GM18861 (cell line): ENCODE measurements around the gene AP5B1.

Source experiments
- ATAC-seq: cut with Tn5 transposase; IDR thresholded peaks from one replicate; pipeline ENCODE4 v1.9.1; 2021; ENCODE audit not compliant: unreplicated experiment

The AP5B1 gene

GRCh38 chr11:65802841-65803240 is 22.1 kb upstream of the AP5B1 start:
- no peak for ATAC-seq

DNA sequence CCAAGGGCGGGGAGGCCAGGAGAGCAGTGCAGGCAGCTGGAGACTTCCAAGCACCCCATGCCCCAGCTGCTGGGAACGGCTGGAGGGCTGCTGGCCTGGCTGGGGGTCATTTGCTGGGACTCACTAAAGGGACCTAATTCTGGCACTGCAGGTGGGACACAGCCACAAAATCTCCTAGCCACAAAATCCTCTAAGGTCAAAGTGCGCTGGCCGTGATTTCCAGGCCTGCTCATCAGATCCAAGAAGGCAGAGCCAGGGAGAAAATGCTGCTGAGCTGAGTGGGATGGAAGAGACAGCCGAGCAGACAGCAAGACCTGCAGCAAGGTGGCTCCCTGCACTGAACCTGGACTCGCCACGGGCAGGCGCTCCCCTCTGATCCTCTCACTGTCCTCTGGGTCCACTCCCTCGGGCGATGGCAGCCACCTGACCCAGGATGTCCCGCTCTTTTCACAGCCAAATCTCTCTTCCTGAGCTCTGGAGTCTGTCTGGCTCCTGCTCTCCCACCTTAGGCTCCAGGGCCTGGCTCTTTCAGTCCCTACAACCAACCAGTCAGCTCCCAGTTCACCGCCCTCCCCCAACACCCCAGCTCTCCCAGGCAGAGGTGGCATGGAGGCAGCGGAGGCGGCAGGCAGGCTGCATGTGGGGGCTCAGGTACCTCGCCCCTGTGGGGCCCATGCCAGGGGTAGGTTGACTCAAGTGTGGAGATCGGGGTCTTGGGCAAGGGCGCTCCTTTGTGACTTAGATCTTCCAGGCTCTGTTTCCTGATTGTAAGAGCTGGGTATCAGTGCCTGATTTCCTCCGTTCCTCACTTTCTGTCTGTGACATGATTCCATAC is 20.6 kb upstream of the AP5B1 start:
- no peak for ATAC-seq

GRCh38 chr11:65798882-65799281 is 18.1 kb upstream of the AP5B1 start:
- no peak for ATAC-seq

GRCh38 chr11:65797711-65798110 is 16.9 kb upstream of the AP5B1 start:
- no peak for ATAC-seq

DNA sequence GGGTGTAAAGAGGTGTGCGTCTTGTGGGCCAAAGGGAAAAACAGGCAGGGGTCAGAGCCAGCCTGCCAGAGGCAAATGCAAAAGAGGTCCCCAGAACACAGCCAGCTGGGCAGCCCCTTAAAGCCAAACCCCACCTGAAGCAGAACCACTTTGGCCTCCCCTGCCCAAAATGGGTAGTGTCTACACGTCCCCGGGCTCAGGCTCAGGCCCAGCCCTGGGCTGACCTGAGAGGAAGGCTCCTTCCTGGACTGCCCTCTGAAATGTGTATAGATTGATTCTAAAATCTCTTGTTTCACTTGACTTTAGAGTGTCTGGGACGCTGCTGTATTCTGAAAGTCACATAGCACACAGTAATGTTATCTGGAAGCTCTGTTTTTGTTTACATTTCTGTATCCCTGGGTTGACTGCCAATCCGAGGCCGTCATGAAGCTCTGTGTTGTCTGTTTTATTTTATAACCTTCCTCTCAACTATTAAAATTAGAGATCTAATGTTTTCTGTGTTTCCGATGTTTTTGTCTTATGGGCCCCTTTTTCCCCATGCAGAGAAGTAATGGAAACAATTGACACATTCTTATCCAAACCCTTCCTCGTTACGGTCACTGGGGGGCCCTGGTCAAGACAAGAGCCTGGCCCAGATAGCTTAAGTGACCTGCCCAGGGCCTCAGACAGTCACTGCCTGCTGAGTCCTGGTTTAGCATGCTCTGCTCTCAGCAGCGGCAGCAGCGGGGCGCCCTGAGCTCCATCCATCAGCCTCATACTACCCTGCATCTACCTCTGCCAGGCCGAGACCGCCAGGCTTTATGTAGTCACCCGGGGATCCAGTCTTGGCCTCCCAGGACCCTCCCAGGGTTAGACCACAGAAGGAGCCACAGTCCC is 16.2 kb upstream of the AP5B1 start:
- ATAC-seq, result no peak

- ATAC-seq, result no peak
These were observed 14.1 kb upstream of the AP5B1 start for GRCh38 chr11:65794570-65795510.

GRCh38 chr11:65793625-65794400 is 13.0 kb upstream of the AP5B1 start:
- no peak for ATAC-seq

DNA sequence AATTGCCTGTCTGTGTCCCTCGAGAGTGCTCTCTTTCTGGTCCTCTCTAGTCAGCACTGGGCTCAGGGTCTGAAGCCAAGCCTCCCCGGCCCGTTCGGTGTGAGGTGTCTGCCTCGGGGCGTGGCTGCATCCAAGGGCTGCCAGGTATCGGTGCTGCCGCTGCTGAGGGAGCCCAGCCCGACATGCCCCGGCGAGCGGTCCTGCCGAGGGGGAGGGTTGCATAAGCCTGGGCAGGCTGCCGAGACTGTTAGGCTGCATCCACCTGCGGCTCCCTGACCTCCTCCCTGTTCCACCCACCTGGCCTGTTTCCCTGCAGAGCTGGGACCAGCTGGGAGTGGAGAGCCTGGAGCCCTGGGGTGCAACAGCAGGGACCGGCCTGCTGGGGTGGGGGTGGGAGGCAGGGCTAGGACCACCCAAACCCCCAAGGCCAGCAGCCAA is 12.4 kb upstream of the AP5B1 start:
- ATAC-seq, result no peak

- no peak for ATAC-seq
These were observed 11.7 kb upstream of the AP5B1 start for GRCh38 chr11:65792456-65792855.

- no peak for ATAC-seq
These were observed 11.0 kb upstream of the AP5B1 start for GRCh38 chr11:65791719-65792213.

GRCh38 chr11:65790902-65791650 is 10.3 kb upstream of the AP5B1 start:
- ATAC-seq, result no peak

DNA sequence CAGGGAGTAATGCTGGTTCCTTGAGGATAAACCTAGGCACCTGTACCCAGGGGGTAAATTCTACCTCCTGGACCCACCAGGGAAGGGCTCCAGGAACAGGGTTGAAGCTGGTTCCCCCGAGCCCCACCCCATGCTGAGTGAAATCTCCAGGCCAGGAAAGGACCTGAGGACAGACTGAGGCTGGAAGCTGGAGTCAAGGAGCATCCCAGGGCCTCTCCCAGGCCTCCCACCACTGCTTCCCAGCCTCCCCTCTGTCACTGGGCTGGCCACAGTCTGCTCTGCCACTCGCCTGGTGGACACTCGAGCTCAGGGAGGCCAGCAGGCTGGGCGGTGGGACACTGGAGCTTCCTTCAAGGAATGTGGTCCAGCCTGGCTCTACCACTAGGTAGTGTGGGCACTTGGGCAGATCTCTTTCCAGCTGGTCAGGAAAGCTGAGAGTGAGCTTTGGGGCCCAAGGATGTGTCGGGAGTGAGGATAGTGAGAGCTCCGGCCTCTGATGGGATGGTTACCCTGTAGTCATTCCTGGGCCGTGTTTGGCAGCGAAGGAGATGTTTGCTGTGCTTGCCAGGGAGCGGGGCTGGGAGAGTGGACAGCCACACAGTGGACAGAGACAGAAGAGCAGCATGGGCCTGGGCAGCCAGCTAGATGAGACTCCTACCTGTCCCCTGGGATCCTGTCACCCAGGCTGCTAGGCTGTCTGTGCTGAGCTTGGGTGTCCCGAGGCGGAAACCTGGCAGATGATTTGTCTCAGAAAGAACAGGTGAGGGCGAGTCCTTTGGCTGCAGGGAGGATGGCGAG is 9.5 kb upstream of the AP5B1 start:
- ATAC-seq, result no peak

DNA sequence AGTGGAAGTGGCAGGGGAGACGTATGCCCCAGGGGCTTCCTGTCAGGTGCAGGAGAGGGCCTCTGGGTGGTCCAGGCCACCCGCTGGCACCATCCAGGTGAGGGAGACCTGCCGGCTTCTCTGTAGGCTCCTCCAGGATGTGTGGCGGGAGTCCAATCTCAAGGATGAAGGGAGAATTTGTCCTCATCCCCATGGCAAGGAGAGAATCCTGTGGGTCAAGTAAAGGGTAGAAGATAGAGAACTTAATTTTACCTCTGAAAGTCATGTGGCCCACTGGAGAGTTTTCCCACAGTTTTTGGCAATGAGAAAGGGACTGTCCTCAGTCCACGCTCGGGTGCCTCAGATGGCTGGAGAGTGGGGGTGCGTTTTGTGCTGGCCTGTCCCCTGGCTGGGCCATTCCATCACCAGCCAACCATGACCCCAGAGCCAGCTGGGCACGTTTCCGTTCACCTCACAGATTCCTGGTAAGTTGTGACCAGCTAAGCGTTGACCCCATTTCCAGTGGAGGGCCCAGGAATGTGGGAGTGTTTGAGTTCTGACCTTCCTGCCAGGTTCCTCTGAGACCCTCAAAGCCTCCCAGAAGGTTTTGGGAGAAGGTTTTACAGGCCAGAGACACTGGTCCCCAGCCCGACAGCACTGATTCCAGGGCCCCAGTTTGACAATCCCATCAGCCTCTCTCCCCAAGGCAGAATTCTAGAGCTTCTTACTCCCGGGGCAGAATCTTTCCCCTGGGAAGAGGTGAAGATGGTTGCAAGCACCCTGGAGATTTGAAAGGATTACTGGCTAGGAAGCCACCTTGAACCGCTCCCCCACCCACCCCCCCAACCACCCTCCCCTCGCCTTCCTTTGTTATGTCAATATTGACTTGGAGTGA is 8.7 kb upstream of the AP5B1 start:
- ATAC-seq, result no peak

DNA sequence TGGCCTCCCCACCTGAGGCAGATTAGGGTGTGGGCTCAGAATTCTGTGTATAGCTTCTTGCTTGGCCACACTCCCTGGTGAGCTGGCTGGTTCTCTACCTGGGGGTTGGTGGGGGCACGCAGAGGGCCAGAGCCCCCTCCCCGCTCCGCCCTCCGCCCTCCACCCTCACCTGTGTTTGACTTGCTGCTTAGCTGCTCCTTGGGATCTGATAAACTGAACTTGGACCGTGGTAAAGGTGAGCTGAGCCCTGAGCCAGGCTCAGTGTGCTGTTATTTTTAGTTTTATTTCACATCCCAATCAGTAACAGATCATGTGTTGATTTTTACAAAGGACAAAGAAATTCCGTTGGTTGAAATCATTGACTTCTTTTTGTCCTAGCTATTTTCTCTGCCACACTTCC is 8.0 kb upstream of the AP5B1 start:
- ATAC-seq, result no peak

DNA sequence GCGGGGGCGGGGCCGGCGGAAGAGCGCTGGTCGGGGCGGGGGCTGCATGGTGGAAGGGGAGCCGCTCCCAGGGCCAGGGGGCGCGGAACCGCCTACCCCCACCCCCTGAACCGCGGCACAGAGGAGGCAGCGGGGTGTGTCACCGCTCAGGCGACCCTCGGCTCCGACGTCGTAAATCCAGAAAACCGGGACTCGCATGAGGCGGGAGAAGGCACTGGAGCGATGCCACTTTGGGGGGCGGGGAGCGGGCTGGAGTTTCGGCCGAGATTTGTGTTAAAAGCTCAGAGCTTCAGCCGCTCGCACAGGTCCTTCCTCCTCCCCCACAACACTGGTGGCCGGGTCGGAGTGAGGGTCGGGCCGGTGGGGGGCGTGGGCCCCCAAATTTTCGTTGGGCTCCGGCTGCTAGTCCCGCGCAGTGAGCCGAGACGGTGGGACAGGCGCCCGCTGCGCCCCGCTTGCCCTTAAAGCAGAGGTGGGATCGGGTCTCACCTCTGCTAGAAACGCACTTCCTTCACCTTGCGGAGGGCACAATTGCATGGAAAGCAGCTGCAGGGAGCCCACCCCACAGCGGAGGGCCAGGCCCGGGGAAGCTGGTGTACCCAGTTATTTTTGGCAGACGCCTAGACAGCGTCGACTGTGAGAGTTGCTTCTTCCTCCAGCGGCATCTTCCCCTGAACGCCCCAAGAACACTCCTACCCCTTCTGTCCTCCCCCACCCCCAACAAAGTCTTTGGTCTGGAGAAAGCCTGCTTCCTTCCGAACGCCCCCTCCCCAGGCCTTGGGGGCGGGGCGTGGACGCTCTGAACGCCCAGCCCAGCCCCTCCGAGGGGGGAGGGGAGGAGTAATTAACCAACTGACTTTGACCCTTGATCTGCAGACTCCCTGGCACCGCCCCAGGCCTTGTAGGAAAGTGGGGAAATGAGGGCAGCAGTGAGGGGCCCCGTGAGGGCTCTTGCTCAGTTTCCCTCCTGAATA is 7.2 kb upstream of the AP5B1 start:
- no peak for ATAC-seq
